NCI-H187 treated with DMSO at 0.1 percent for 48 hours (cell line): ENCODE data around the gene CYGB.

Experiments used
- DNase-seq: peaks from one replicate; lab custom pipeline; 2025; lab: John Stamatoyannopoulos, UW

Gene CYGB

GRCh38 chr17:76500747-76501017 is 36.8 kb downstream of the CYGB start:
- DNase-seq, result no peak

- no peak for DNase-seq
These were observed 37.3 kb downstream of the CYGB start for GRCh38 chr17:76500074-76500746.

GRCh38 chr17:76499267-76499667 is 38.2 kb downstream of the CYGB start:
- DNase-seq, result no peak

GRCh38 chr17:76498876-76499251 is 38.6 kb downstream of the CYGB start:
- DNase-seq, result no peak

- DNase-seq, result peak; percentile 16
These were observed 39.3 kb downstream of the CYGB start for GRCh38 chr17:76497979-76498875.

- DNase-seq, result no peak
These were observed 39.9 kb downstream of the CYGB start for GRCh38 chr17:76497699-76497978.

- no peak for DNase-seq
These were observed 41.0 kb downstream of the CYGB start for GRCh38 chr17:76496464-76496863.

- no peak for DNase-seq
These were observed 41.7 kb downstream of the CYGB start for GRCh38 chr17:76495663-76496400.

- DNase-seq, result no peak
These were observed 43.9 kb downstream of the CYGB start for GRCh38 chr17:76493505-76494167.

GRCh38 chr17:76492989-76493501 is 44.5 kb downstream of the CYGB start:
- DNase-seq, result no peak

- no peak for DNase-seq
These were observed 45.2 kb downstream of the CYGB start for GRCh38 chr17:76492123-76492988.

- DNase-seq, result no peak
These were observed 46.0 kb downstream of the CYGB start for GRCh38 chr17:76491271-76492122.

GRCh38 chr17:76490112-76490710 is 47.3 kb downstream of the CYGB start:
- no peak for DNase-seq

- no peak for DNase-seq
These were observed 49.9 kb downstream of the CYGB start for GRCh38 chr17:76487451-76488192.

GRCh38 chr17:76485569-76485968 is 51.9 kb downstream of the CYGB start:
- no peak for DNase-seq

- DNase-seq, result no peak
These were observed 53.2 kb downstream of the CYGB start for GRCh38 chr17:76484228-76484725.

GRCh38 chr17:76481071-76481655 is 56.3 kb downstream of the CYGB start:
- no peak for DNase-seq

- no peak for DNase-seq
These were observed 56.9 kb downstream of the CYGB start for GRCh38 chr17:76480632-76481031.
